GM23338 (cell line): ENCODE measurements around the gene RPS19. TPM values are rescaled to one million over a fixed set of nuclear protein-coding genes. Genes with fewer than 3 reads are reported as not detected.

Experiments
- ATAC-seq: fragments of 200-7000 bp; cut with Tn5 transposase; 3 replicates; pipeline ENCODE4 v1.9.1; 2020
- DNase-seq: peaks from one replicate; pipeline ENCODE4 v3.0.0-alpha.2; 2015; ENCODE audit warnings: low spot score
- H2AFZ ChIP-seq: fragments of 200-600 bp; sonication (generic); 2 replicates; pipeline ENCODE4 v1.8.0; 2016; ENCODE audit warnings: antibody characterized with exemption, mild to moderate bottlenecking, moderate library complexity
- H3F3A ChIP-seq: fragments of 200-600 bp; sonication (generic); replicated peaks from 2 replicates; pipeline ENCODE4 v1.8.0; 2017; ENCODE audit warnings: antibody characterized with exemption, mixed run types, low read depth
- H3K27ac ChIP-seq: fragments of 200-600 bp; sonication (generic); 2 replicates; pipeline ENCODE4 v1.6.1; 2016; ENCODE audit warnings: low read depth
- H3K27me3 ChIP-seq: fragments of 200-600 bp; sonication (generic); 2 replicates; pipeline ENCODE4 v1.8.0; 2016; ENCODE audit warnings: mild to moderate bottlenecking, mixed run types, moderate library complexity; ENCODE audit not compliant: insufficient read depth
- H3K36me3 ChIP-seq: fragments of 200-600 bp; sonication (generic); 2 replicates; pipeline ENCODE4 v1.8.0; 2016; ENCODE audit warnings: mild to moderate bottlenecking; ENCODE audit not compliant: insufficient read depth
- H3K4me1 ChIP-seq: fragments of 200-600 bp; sonication (generic); 2 replicates; pipeline ENCODE4 v1.8.0; 2016; ENCODE audit warnings: mild to moderate bottlenecking, moderate library complexity; ENCODE audit not compliant: insufficient read depth
- H3K4me2 ChIP-seq: fragments of 200-600 bp; sonication (generic); 2 replicates; pipeline ENCODE4 v1.7.1; 2017; ENCODE audit warnings: mixed run types
- H3K4me3 ChIP-seq: fragments of 200-600 bp; sonication (generic); 2 replicates; pipeline ENCODE4 v1.6.1; 2016; ENCODE audit warnings: mixed run types
- H3K79me2 ChIP-seq: fragments of 200-600 bp; sonication (generic); replicated peaks from 2 replicates; pipeline ENCODE4 v1.8.0; 2017; ENCODE audit warnings: mild to moderate bottlenecking; ENCODE audit not compliant: insufficient read depth
- H3K9me2 ChIP-seq: fragments of 200-600 bp; sonication (generic); 2 replicates; pipeline ENCODE4 v1.8.0; 2017; ENCODE audit not compliant: insufficient read depth
- H4K20me1 ChIP-seq: fragments of 200-600 bp; sonication (generic); replicated peaks from 2 replicates; pipeline ENCODE4 v1.8.0; 2017; ENCODE audit warnings: mild to moderate bottlenecking; ENCODE audit not compliant: insufficient read depth
- H3K27ac Mint-ChIP-seq: 2 replicates; pipeline ENCODE4 v1.8.0; 2020; ENCODE audit warnings: inconsistent platforms, mild to moderate bottlenecking, moderate library complexity, mixed read lengths
- H3K27me3 Mint-ChIP-seq: 3 replicates; pipeline ENCODE4 v1.8.0; 2022; ENCODE audit warnings: low read depth, mild to moderate bottlenecking, moderate library complexity, mixed read lengths, inconsistent platforms; ENCODE audit not compliant: insufficient read depth, poor library complexity
- H3K36me3 Mint-ChIP-seq: 3 replicates; pipeline ENCODE4 v1.8.0; 2021; ENCODE audit warnings: low read depth, mild to moderate bottlenecking, inconsistent platforms, moderate library complexity, mixed read lengths
- H3K4me1 Mint-ChIP-seq: 3 replicates; pipeline ENCODE4 v1.8.0; 2020; ENCODE audit warnings: mild to moderate bottlenecking, inconsistent platforms, mixed read lengths
- H3K4me3 Mint-ChIP-seq: 3 replicates; pipeline ENCODE4 v1.8.0; 2021; ENCODE audit warnings: moderate library complexity, mild to moderate bottlenecking, inconsistent platforms, mixed read lengths
- H3K9me3 Mint-ChIP-seq: 3 replicates; pipeline ENCODE4 v1.8.0; 2020; ENCODE audit warnings: moderate library complexity, mild to moderate bottlenecking, inconsistent platforms, mixed read lengths
- JUNB ChIP-seq: IDR thresholded peaks from one replicate; pipeline ENCODE4 v1.6.1; 2016; ENCODE audit warnings: antibody characterized with exemption; ENCODE audit not compliant: unreplicated experiment
- POLR2AphosphoS5 ChIP-seq: IDR thresholded peaks from 2 replicates; pipeline ENCODE4 v1.6.1; 2016; ENCODE audit warnings: antibody characterized with exemption, low read depth
- ZNF331 ChIP-seq: fragments of 250-450 bp; sonication (Bioruptor Pico); IDR thresholded peaks from 2 replicates; pipeline ENCODE4 v1.5.0; 2020; ENCODE audit warnings: low read depth, mild to moderate bottlenecking, moderate library complexity
- polyA plus RNA-seq: library from polyadenylated mRNA; unstranded; fragments of >200 nt; fragmentation: Nextera tagmentation; extraction: Ambion mirVana; gene quantifications from 2 replicates; pipeline ENCODE4 v1.2.1, GENCODE V29; 2016
- total RNA-seq: library from RNA; depleted of rRNA; stranded (reverse); fragments of >200 nt; shearing (Covaris generic); gene quantifications from 2 replicates; pipeline ENCODE4 v1.2.3, GENCODE V29; 2014
- TF ChIP-seq, protein P1 (sequence below): IDR thresholded peaks from one replicate; pipeline ENCODE4 v1.6.1; 2018; ENCODE audit warnings: antibody characterized with exemption; ENCODE audit not compliant: unreplicated experiment
- TF ChIP-seq, protein P2 (sequence below): IDR thresholded peaks from 2 replicates; pipeline ENCODE4 v1.6.1; 2016; ENCODE audit warnings: antibody characterized with exemption
- TF ChIP-seq, protein P3 (sequence below), 2 experiments: fragments of 200-600 bp in 1 of 2; sonication (generic) in 1 of 2; conservative IDR thresholded peaks; 2 replicates each; pipeline versions ENCODE4 v1.5.1 to v1.6.1; 2016 to 2017; ENCODE audit warnings: antibody characterized with exemption in 2 of 2, low read depth in 2 of 2, mild to moderate bottlenecking in 2 of 2, moderate library complexity in 1 of 2

Gene RPS19
- total and polyA plus RNA-seq, 2 experiments from 2014 or later = 1,798 to 4,073 TPM

DNA sequence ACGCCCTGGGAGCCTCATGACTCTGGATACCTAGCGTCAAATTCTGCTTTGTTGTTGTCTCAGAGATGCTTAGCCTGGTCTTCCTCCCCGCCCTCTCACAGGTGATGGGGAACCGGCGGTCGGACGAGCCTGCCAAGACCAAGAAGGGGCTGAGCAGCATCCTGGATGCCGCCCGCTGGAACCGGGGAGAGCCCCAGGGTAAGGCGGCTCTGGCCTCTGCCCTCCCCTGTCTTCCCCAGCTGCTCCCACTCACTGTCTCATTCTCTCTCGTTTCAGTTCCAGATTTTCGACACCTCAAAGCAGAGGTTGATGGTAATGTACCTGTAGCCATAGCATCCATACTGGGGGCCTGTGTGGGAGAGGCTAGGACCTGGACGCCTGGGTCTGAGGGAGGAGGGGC, 34.3 kb downstream of the RPS19 start (continued):
- TF ChIP-seq, protein P1, sequence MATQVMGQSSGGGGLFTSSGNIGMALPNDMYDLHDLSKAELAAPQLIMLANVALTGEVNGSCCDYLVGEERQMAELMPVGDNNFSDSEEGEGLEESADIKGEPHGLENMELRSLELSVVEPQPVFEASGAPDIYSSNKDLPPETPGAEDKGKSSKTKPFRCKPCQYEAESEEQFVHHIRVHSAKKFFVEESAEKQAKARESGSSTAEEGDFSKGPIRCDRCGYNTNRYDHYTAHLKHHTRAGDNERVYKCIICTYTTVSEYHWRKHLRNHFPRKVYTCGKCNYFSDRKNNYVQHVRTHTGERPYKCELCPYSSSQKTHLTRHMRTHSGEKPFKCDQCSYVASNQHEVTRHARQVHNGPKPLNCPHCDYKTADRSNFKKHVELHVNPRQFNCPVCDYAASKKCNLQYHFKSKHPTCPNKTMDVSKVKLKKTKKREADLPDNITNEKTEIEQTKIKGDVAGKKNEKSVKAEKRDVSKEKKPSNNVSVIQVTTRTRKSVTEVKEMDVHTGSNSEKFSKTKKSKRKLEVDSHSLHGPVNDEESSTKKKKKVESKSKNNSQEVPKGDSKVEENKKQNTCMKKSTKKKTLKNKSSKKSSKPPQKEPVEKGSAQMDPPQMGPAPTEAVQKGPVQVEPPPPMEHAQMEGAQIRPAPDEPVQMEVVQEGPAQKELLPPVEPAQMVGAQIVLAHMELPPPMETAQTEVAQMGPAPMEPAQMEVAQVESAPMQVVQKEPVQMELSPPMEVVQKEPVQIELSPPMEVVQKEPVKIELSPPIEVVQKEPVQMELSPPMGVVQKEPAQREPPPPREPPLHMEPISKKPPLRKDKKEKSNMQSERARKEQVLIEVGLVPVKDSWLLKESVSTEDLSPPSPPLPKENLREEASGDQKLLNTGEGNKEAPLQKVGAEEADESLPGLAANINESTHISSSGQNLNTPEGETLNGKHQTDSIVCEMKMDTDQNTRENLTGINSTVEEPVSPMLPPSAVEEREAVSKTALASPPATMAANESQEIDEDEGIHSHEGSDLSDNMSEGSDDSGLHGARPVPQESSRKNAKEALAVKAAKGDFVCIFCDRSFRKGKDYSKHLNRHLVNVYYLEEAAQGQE = no peak
- TF ChIP-seq, protein P2, sequence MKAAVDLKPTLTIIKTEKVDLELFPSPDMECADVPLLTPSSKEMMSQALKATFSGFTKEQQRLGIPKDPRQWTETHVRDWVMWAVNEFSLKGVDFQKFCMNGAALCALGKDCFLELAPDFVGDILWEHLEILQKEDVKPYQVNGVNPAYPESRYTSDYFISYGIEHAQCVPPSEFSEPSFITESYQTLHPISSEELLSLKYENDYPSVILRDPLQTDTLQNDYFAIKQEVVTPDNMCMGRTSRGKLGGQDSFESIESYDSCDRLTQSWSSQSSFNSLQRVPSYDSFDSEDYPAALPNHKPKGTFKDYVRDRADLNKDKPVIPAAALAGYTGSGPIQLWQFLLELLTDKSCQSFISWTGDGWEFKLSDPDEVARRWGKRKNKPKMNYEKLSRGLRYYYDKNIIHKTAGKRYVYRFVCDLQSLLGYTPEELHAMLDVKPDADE = no peak
- no peak for TF ChIP-seq JUNB
- no peak for TF ChIP-seq POLR2AphosphoS5

DNA sequence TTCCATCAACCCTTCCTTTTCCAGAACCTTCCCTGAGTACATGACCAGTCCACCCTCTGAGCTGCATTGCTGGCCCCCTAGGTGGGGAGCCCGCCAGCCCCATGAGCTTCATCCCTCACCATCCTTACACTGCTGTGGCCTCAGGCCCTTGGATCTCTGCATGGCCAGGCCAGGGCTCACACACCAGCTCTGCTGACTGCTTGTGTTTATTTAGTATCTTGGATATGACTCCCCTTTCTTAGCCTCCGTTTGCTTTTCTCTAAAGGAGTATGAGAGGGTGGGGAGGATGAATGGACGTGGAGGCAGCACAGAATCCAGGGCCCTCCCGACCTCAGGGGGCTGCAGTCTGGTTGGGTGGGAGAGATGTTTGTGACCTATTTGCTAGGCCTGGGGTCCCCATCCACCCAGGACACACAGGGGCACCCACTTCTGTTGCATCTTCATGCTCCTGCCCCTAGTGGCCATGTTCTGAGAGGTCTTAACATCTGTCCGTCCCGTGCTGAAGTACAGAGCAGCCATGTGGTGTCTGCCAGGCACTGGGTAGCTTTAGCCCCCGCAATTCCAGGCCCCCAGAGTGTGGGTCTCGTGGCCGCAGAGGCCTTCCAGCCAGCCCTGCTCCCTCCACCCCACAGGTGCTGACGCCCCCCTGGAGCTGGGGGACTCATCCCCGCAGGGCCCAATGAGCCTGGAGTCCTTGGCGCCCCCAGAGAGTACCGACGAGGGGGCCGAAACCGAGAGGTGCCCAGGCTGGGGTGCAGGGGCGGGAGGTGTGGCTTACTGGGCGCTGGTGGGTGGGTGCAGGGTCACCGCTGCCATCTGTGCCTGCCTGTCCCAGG, 35.9 kb downstream of the RPS19 start:
- Histone ChIP-seq H3K36me3 (0 out of 2 replicates have a peak, but pooled peaks cover 4% of the 10 kb centered on the region), H4K20me1 (no peaks in the 10 kb centered on the region; the same call in 1 of the 2 replicates), H3K9me2 (no peaks in the 10 kb centered on the region), H2AFZ (no peak overlapping the region), H3K4me3 (no peak overlapping the region), H3K4me1 (0 out of 2 replicates have a peak, but pooled peaks cover 6% of the 10 kb centered on the region), H3F3A (peaks cover 5% of the 10 kb centered on the region; the same call in 1 of the 2 replicates), H3K27ac (no peak overlapping the region), H3K4me2 (no peak overlapping the region), H3K27me3 (no peaks in the 10 kb centered on the region), H3K79me2 (no peaks in the 10 kb centered on the region)
- Mint-ChIP-seq H3K9me3 (peaks cover 3% of the 10 kb centered on the region; the same call in 1 of the 3 replicates), H3K4me3 (no peak overlapping the region; the same call in 2 of the 3 replicates), H3K4me1 (peaks cover 26% of the 10 kb centered on the region), H3K27me3 (peaks cover 13% of the 10 kb centered on the region), H3K27ac (peak overlapping the region; percentile 29; the same call in 1 of the 2 replicates), H3K36me3 (peaks cover 28% of the 10 kb centered on the region)
- ATAC-seq (peak; percentile 77), DNase-seq (peak; percentile 64)
- TF ChIP-seq ZNF331 = no peak
- TF ChIP-seq, protein P3, sequence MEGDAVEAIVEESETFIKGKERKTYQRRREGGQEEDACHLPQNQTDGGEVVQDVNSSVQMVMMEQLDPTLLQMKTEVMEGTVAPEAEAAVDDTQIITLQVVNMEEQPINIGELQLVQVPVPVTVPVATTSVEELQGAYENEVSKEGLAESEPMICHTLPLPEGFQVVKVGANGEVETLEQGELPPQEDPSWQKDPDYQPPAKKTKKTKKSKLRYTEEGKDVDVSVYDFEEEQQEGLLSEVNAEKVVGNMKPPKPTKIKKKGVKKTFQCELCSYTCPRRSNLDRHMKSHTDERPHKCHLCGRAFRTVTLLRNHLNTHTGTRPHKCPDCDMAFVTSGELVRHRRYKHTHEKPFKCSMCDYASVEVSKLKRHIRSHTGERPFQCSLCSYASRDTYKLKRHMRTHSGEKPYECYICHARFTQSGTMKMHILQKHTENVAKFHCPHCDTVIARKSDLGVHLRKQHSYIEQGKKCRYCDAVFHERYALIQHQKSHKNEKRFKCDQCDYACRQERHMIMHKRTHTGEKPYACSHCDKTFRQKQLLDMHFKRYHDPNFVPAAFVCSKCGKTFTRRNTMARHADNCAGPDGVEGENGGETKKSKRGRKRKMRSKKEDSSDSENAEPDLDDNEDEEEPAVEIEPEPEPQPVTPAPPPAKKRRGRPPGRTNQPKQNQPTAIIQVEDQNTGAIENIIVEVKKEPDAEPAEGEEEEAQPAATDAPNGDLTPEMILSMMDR (conservative IDR thresholded peaks at IDR 0.05; ENCODE audit: low read depth in 2 of 2) = peak; percentile 54 to 61
